ENCODE measurements around the gene EXPH5. TPM values are rescaled to one million over a fixed set of nuclear protein-coding genes. Genes with fewer than 3 reads are reported as not detected.

EXPH5 gene
- total RNA-seq, 1 experiment from 2014 or later: 17.0 TPM

DNA sequence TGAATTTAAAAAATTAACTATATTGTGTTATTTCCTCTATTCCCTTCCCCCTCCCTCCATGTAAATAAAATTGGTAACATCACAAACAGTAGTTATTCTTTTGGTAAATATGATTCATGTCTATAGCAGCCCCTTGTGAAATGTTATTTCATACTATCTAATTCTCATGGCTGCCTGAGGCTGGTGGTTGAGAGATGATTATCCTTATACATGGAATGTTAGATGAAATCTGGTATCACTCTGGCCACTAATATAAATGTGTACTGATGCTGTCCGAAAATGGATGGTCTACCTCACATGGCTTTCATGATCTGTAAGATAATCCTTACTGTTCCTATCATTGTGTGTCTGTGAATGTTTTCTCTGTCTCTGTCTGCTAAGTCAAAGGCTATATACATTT lies 25.0 kb upstream of the EXPH5 start:
- H3K4me3 Mint-ChIP-seq (ENCODE audit: low read depth, unreplicated experiment): no peak overlapping the region
- TF ChIP-seq, protein P1, sequence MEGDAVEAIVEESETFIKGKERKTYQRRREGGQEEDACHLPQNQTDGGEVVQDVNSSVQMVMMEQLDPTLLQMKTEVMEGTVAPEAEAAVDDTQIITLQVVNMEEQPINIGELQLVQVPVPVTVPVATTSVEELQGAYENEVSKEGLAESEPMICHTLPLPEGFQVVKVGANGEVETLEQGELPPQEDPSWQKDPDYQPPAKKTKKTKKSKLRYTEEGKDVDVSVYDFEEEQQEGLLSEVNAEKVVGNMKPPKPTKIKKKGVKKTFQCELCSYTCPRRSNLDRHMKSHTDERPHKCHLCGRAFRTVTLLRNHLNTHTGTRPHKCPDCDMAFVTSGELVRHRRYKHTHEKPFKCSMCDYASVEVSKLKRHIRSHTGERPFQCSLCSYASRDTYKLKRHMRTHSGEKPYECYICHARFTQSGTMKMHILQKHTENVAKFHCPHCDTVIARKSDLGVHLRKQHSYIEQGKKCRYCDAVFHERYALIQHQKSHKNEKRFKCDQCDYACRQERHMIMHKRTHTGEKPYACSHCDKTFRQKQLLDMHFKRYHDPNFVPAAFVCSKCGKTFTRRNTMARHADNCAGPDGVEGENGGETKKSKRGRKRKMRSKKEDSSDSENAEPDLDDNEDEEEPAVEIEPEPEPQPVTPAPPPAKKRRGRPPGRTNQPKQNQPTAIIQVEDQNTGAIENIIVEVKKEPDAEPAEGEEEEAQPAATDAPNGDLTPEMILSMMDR (IDR thresholded peaks at IDR 0.05; ENCODE audit: unreplicated experiment): no peak
- BruUV-seq (replicated peaks): no TSS peak
- H3K27me3 Mint-ChIP-seq (ENCODE audit: unreplicated experiment): no peaks in the 10 kb centered on the region
- DNase-seq: no peak
- H3K27ac Mint-ChIP-seq (ENCODE audit: unreplicated experiment): no peak overlapping the region
- no peaks in the 10 kb centered on the region for H3K9me3 Mint-ChIP-seq (ENCODE audit: low read depth, unreplicated experiment)
- H3K4me1 Mint-ChIP-seq (ENCODE audit: low read depth, unreplicated experiment): peaks cover 13% of the 10 kb centered on the region
- intact Hi-C loops (cut with micrococcal nuclease; ENCODE audit: unreplicated experiment): no loop called here
- CTCF ChIA-PET: no interaction called here
- H3K36me3 Mint-ChIP-seq (ENCODE audit: insufficient read depth, unreplicated experiment): peaks cover 5% of the 10 kb centered on the region

DNA sequence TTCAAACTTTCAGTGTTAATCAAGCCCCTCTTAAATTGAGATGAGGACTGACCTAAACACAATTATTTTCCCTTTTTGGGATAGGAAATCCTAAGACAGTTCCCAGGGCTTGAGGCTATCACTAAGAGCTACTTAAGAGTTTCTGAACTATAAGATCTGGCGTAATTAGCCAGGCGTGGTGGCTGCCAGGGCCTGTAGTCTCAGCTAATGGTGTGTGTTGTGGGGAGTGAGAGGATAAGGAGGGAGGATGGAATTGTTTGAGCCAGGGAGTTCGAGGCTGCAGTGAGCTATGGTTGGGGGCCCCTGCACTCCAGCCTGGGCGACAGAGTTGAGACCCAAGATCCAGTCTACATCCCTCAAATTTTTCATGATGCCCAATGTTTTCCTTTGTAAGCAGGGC lies 23.5 kb upstream of the EXPH5 start:
- DNase-seq: no peak
- H3K4me3 Mint-ChIP-seq (ENCODE audit: low read depth, unreplicated experiment): no peak overlapping the region
- TF ChIP-seq, protein P1 (IDR thresholded peaks at IDR 0.05; ENCODE audit: unreplicated experiment): no peak
- peaks cover 5% of the 10 kb centered on the region for H3K36me3 Mint-ChIP-seq (ENCODE audit: insufficient read depth, unreplicated experiment)
- no peaks in the 10 kb centered on the region for H3K27me3 Mint-ChIP-seq (ENCODE audit: unreplicated experiment)
- BruUV-seq (replicated peaks): no TSS peak
- peaks cover 13% of the 10 kb centered on the region for H3K4me1 Mint-ChIP-seq (ENCODE audit: low read depth, unreplicated experiment)
- CTCF ChIA-PET: no interaction called here
- peak overlapping the region; percentile 39 for H3K27ac Mint-ChIP-seq (ENCODE audit: unreplicated experiment)
- intact Hi-C loops (cut with micrococcal nuclease; ENCODE audit: unreplicated experiment): no loop called here
- H3K9me3 Mint-ChIP-seq (ENCODE audit: low read depth, unreplicated experiment): no peaks in the 10 kb centered on the region

DNA sequence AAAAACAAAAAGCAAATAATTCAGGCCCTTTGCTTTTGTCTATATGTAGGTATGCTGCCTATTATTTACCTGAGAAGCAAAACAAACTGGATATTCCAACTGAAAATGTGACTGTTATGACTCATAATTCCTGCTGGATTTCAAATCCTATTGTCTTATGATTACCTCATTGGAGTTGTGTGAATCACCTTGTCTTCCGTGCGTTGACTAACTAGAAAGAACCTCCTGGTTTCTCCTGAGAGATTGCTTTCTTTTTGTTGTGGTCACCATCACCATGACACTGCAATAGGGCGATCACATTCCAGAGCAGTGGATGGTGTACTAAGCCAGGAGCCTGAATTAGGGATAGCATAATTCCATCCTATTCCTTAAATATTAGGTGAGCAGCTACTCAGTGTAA lies 23.0 kb upstream of the EXPH5 start:
- no TSS peak for BruUV-seq (replicated peaks)
- peaks cover 13% of the 10 kb centered on the region for H3K4me1 Mint-ChIP-seq (ENCODE audit: low read depth, unreplicated experiment)
- H3K27me3 Mint-ChIP-seq (ENCODE audit: unreplicated experiment): no peaks in the 10 kb centered on the region
- intact Hi-C loops (cut with micrococcal nuclease; ENCODE audit: unreplicated experiment): no loop called here
- no peak overlapping the region for H3K4me3 Mint-ChIP-seq (ENCODE audit: low read depth, unreplicated experiment)
- peak; percentile 22 for DNase-seq
- CTCF ChIA-PET: no interaction called here
- no peaks in the 10 kb centered on the region for H3K9me3 Mint-ChIP-seq (ENCODE audit: low read depth, unreplicated experiment)
- H3K27ac Mint-ChIP-seq (ENCODE audit: unreplicated experiment): peak overlapping the region; percentile 39
- peaks cover 5% of the 10 kb centered on the region for H3K36me3 Mint-ChIP-seq (ENCODE audit: insufficient read depth, unreplicated experiment)
- TF ChIP-seq, protein P1 (IDR thresholded peaks at IDR 0.05; ENCODE audit: unreplicated experiment): no peak

DNA sequence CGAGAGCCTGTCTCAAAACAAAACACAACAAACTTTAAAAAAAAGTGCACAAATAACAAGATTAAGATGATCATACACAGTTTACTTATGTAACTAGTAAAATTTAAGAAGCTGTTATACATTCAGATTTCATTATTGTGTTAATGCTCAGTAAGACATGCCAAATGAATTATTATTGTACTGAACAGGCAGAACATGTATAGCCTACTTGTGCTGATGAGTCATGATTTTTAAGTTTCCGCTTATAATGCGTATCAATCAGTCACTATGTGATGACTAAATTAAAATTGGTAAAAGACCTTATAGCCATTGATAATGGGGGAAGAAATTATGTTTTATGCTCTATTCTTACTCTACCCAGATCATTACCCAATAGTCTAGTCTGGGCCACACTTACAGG lies 20.5 kb upstream of the EXPH5 start:
- Mint-ChIP-seq H3K9me3 (ENCODE audit: low read depth, unreplicated experiment) (no peaks in the 10 kb centered on the region), H3K4me3 (ENCODE audit: low read depth, unreplicated experiment) (no peak overlapping the region), H3K4me1 (ENCODE audit: low read depth, unreplicated experiment) (no peaks in the 10 kb centered on the region), H3K27ac (ENCODE audit: unreplicated experiment) (no peak overlapping the region), H3K27me3 (ENCODE audit: unreplicated experiment) (no peaks in the 10 kb centered on the region), H3K36me3 (ENCODE audit: insufficient read depth, unreplicated experiment) (no peaks in the 10 kb centered on the region)
- no TSS peak for BruUV-seq (replicated peaks)
- CTCF ChIA-PET: no interaction called here
- TF ChIP-seq, protein P1 (IDR thresholded peaks at IDR 0.05; ENCODE audit: unreplicated experiment): no peak
- intact Hi-C loops (cut with micrococcal nuclease; ENCODE audit: unreplicated experiment): no loop called here
- no peak for DNase-seq

DNA sequence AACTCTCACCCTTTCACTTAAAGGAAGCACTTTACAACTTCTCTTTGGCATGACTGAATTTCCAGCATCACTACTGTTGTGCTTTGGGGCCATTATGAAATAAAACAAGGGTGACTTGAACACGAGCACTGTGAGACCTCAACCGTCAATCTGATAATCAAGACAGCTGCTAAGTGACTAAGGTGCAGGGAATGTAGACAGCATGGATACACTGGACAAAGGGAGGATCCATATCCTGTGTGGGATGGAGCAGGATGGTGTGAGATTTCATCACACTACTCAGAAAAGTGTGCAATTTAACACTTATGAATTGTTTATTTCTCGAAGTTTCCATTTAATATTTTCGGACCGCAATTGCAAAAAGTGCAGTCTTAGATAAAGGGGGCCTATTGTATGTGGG lies 16.1 kb upstream of the EXPH5 start:
- no peaks in the 10 kb centered on the region for H3K27me3 Mint-ChIP-seq (ENCODE audit: unreplicated experiment)
- TF ChIP-seq, protein P1 (IDR thresholded peaks at IDR 0.05; ENCODE audit: unreplicated experiment): no peak
- BruUV-seq (replicated peaks): no TSS peak
- DNase-seq: no peak
- no peaks in the 10 kb centered on the region for H3K4me1 Mint-ChIP-seq (ENCODE audit: low read depth, unreplicated experiment)
- CTCF ChIA-PET: no interaction called here
- no peak overlapping the region for H3K27ac Mint-ChIP-seq (ENCODE audit: unreplicated experiment)
- H3K4me3 Mint-ChIP-seq (ENCODE audit: low read depth, unreplicated experiment): no peak overlapping the region
- H3K9me3 Mint-ChIP-seq (ENCODE audit: low read depth, unreplicated experiment): no peaks in the 10 kb centered on the region
- intact Hi-C loops (cut with micrococcal nuclease; ENCODE audit: unreplicated experiment): no loop called here
- H3K36me3 Mint-ChIP-seq (ENCODE audit: insufficient read depth, unreplicated experiment): no peaks in the 10 kb centered on the region
